ENCODE measurements around the gene STAMBPL1.
A peak's percentile ranks its signal among the peaks of the same experiment; 100 is the strongest.
"Not testable (repeated sequence)": the region's sequence is repeated elsewhere in the genome, so short reads cannot be mapped to it uniquely, and the experiment has no call there.

Gene STAMBPL1

GRCh38 chr10:88881922-88882645 lies 2.0 kb downstream of the STAMBPL1 start:
- no peak for TF ChIP-seq CTCF (IDR thresholded peaks at IDR 0.05; ENCODE audit: low read depth, low read length, missing control alignments)
- in situ Hi-C loops (cut with HindIII; ENCODE audit: low pct_ligation_motif_present, low sequenced_read_pairs) = no loop called here
- no peaks in the 10 kb centered on the region for H3K27me3 ChIP-seq (replicated peaks)
- DNase-seq = no peak
- no peaks in the 10 kb centered on the region for H3K36me3 ChIP-seq (replicated peaks)
- H3K27ac ChIP-seq = peak overlapping the region; percentile 62
- peak overlapping the region; percentile 86 for H3K4me3 ChIP-seq (ENCODE audit: low read depth, low read length)

GRCh38 chr10:88882646-88883447 lies 2.8 kb downstream of the STAMBPL1 start:
- Histone ChIP-seq H3K27ac (peak overlapping the region; percentile 62), H3K4me3 (ENCODE audit: low read depth, low read length) (peak overlapping the region; percentile 1)
- in situ Hi-C loops (cut with HindIII; ENCODE audit: low pct_ligation_motif_present, low sequenced_read_pairs) = not testable (repeated sequence)

GRCh38 chr10:88883448-88883809 lies 3.4 kb downstream of the STAMBPL1 start:
- TF ChIP-seq CTCF (IDR thresholded peaks at IDR 0.05; ENCODE audit: low read depth, low read length, missing control alignments) = no peak
- H3K4me3 ChIP-seq (ENCODE audit: low read depth, low read length) = no peak overlapping the region
- DNase-seq = no peak

More at GRCh38 chr10:88882646-88883447, 2.8 kb downstream of the STAMBPL1 start:
- not testable (repeated sequence) for H3K27me3 ChIP-seq (replicated peaks); H3K36me3 ChIP-seq (replicated peaks); DNase-seq

GRCh38 chr10:88886557-88886956 lies 6.5 kb downstream of the STAMBPL1 start:
- Histone ChIP-seq H3K27ac (no peak overlapping the region), H3K27me3 (replicated peaks) (no peaks in the 10 kb centered on the region), H3K4me3 (ENCODE audit: low read depth, low read length) (no peak overlapping the region), H3K36me3 (replicated peaks) (no peaks in the 10 kb centered on the region)
- in situ Hi-C loops (cut with HindIII; ENCODE audit: low pct_ligation_motif_present, low sequenced_read_pairs) = no loop called here
- DNase-seq = no peak
- no peak for TF ChIP-seq CTCF (IDR thresholded peaks at IDR 0.05; ENCODE audit: low read depth, low read length, missing control alignments)

More at GRCh38 chr10:88883448-88883809, 3.4 kb downstream of the STAMBPL1 start:
- H3K27ac ChIP-seq = peak overlapping the region; percentile 62
- H3K27me3 ChIP-seq (replicated peaks) = no peaks in the 10 kb centered on the region
- no peaks in the 10 kb centered on the region for H3K36me3 ChIP-seq (replicated peaks)
- in situ Hi-C loops (cut with HindIII; ENCODE audit: low pct_ligation_motif_present, low sequenced_read_pairs) = no loop called here

GRCh38 chr10:88888810-88889445 lies 8.9 kb downstream of the STAMBPL1 start:
- Histone ChIP-seq H3K36me3 (replicated peaks) (no peaks in the 10 kb centered on the region), H3K27ac (no peak overlapping the region), H3K4me3 (ENCODE audit: low read depth, low read length) (no peak overlapping the region), H3K27me3 (replicated peaks) (no peaks in the 10 kb centered on the region)
- TF ChIP-seq CTCF (IDR thresholded peaks at IDR 0.05; ENCODE audit: low read depth, low read length, missing control alignments) = no peak
- in situ Hi-C loops (cut with HindIII; ENCODE audit: low pct_ligation_motif_present, low sequenced_read_pairs) = no loop called here
- no peak for DNase-seq

All from brain microvascular endothelial cell (primary cell).